Measurements from ENCODE around the gene FAM187B.

FAM187B gene

DNA sequence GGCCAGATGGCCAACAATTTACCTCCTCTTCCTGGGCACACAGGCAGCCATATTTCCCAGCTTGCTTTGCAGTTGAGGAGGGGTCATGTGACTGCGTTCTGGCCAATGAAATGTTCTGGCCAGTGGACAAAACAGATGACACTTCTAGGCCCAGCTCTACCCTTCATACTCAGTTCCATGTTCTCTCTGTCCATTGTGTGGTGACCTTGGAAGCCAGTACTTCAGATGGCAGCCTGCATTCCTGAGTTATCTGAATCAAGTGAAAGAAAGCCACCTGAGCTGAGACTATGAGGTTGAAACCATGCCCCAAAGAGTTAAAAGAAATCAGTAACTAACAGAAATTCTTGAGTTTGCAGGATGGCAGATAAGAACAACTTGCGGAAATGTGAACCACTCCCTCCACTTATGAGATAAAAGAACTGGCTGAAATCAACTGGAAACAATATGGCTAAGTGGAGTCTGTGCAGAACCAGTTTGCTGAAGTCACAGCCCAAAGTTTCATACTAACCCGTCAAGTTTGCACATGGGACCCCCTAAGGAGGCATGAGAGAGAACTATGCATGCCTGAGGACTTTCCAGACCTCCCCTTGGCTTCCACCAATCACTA is 8.1 kb downstream of the FAM187B start:
- TF ChIP-seq, protein P1, sequence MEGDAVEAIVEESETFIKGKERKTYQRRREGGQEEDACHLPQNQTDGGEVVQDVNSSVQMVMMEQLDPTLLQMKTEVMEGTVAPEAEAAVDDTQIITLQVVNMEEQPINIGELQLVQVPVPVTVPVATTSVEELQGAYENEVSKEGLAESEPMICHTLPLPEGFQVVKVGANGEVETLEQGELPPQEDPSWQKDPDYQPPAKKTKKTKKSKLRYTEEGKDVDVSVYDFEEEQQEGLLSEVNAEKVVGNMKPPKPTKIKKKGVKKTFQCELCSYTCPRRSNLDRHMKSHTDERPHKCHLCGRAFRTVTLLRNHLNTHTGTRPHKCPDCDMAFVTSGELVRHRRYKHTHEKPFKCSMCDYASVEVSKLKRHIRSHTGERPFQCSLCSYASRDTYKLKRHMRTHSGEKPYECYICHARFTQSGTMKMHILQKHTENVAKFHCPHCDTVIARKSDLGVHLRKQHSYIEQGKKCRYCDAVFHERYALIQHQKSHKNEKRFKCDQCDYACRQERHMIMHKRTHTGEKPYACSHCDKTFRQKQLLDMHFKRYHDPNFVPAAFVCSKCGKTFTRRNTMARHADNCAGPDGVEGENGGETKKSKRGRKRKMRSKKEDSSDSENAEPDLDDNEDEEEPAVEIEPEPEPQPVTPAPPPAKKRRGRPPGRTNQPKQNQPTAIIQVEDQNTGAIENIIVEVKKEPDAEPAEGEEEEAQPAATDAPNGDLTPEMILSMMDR (conservative IDR thresholded peaks at IDR 0.05; ENCODE audit: low read length), result no peak
- no peak for DNase-seq (ENCODE audit: low read depth)
- no peak overlapping the region for H3K4me3 ChIP-seq (ENCODE audit: low read length)

DNA sequence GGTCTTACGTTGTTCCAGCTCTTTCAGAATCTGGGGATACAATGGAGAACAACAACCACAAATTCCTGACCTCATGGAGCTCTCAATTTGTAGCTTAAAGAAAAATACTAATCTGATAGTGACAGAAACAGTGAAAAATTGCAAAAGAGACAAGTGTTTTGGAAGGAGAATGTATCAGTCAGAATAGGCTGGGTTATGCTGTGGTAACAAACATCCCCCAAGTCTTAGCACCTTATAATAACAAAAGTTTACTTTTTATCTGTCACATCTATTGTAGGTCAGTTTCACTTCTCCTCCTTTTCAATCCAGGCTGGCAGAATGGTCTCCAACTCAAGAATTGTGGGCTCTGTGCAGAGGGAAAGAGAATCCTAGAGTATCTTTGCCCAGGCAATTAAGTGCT is 9.5 kb downstream of the FAM187B start:
- no peak overlapping the region for H3K4me3 ChIP-seq (ENCODE audit: low read length)
- TF ChIP-seq, protein P1 (conservative IDR thresholded peaks at IDR 0.05; ENCODE audit: low read length), result no peak
- DNase-seq (ENCODE audit: low read depth), result no peak

DNA sequence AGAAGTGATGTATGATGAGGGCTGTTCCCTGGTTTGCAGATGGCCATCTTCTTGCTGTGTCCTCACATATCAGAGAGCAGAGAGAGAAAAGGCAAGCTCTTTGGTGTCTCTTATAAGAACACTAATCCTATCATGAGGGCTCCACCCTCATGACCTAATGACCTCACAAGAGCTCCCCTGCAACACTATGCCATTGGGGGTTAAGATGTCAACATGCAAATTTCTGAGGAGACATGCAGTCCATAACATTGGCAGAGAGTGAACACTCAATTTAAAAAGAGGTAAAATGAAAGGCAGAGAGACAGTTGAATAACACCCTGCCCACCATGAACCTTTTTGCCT is 10.9 kb downstream of the FAM187B start:
- no peak overlapping the region for H3K4me3 ChIP-seq (ENCODE audit: low read length)
- no peak for DNase-seq (ENCODE audit: low read depth)
- TF ChIP-seq, protein P1 (conservative IDR thresholded peaks at IDR 0.05; ENCODE audit: low read length), result no peak

DNA sequence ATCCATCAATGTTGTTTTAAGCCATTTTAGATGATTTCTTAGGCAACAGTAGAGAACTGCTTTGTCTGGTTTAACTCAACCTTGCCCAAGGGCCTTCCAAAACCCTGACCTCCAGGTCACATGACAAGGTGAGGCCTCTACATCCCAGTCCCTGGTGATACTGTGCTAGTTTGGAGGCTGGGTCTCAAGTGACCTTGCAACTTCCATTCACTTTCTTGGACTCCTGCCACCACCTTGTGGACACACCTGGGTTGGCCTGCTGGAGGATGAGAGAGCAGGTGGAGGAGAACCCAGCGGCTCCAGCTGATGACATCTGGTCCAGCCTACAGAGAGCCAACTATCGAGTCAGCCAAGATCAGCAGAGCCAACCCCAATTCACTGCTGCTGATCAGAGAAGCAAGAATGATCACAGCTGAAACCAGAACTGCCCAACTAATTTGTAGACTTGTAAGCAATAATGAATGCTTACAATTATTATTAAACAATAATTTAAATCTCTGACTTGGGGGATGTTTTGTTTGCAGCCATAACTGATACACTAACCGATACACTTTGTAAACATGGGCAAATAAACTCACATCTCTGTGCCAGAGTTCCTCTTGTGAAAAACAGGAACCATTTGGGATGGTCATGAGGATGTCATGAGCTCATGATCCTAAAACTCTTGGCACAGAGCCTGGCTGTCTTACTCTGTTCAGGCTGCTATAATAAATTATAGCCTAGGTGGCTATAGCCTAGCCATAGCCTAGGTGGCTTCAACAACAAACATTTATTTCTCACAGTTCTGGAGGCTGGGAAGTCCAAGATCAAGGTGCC is 11.5 kb downstream of the FAM187B start:
- DNase-seq (ENCODE audit: low read depth), result no peak
- H3K4me3 ChIP-seq (ENCODE audit: low read length), result no peak overlapping the region
- TF ChIP-seq, protein P1 (conservative IDR thresholded peaks at IDR 0.05; ENCODE audit: low read length), result no peak

DNA sequence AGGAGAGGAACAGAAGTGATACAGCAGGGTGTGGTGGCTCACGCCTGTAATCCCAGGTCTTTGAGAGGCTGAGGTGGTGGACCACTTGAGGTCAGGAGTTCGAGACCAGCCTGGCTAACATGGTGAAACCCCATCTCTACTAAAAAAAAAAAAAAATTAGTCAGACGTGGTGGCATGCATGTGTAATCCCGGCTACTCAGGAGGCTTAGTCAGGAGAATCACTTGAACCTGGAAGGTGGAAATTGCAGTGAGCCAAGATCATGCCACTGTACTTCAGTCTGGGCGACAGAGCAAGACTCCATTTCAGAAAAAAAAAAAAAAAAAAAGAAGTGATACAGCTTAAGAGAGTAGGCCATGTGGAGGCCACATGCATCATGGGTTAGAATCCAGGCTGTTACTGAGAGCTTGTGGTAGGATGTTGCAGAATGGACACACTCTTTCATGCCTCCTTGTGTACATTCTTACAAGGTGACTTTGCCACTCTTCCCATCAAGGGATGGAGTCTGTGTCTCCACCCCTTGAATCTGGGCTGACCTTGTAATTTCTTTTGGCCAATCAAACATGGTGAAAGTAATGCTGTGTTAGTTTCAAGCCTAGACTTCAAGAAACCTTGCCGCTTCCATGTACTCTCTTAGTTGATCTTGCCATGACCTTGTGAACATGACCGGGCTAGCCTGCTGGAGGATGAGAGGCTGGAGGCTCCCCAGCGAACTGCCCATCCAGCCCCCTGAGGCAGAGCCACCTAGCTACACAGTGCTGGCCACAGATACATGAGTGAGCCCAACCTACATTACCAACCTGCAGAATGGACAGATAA is 12.3 kb downstream of the FAM187B start:
- H3K4me3 ChIP-seq (ENCODE audit: low read length), result no peak overlapping the region
- peak; percentile 83 for DNase-seq (ENCODE audit: low read depth)
- TF ChIP-seq, protein P1 (conservative IDR thresholded peaks at IDR 0.05; ENCODE audit: low read length), result no peak

DNA sequence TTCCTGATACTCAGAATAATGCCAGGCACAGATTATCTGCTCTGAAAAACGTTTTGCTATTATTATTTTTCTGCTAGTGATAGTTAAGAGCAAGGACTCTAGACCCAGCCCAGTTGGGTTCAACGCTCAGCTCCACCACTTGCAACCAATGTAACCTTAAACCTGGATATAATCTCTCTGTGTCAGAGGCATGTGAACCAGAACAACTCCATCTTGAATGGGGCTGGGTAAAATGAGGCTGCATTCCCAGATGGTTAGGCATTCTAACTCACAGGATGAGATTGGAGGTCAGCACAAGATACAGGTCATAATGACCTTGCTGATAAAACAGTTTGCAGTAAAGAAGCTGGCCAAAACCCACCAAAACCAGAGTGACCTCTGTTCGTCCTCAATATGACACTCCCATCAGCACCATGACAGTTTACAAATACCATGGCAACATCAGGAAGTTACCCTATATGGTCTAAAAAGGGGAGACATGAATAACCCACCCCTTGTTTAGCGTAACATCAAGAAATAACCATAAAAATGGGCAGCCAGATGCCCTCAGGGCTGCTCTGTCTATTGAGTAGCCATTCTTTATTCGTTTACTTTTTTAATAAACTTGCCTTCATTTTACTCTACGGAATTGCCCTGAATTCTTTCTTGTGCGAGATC is 13.6 kb downstream of the FAM187B start:
- DNase-seq (ENCODE audit: low read depth), result no peak
- TF ChIP-seq, protein P1 (conservative IDR thresholded peaks at IDR 0.05; ENCODE audit: low read length), result no peak
- H3K4me3 ChIP-seq (ENCODE audit: low read length), result no peak overlapping the region
